Neural crest cell (in vitro differentiated cells): ENCODE data around the gene GHRHR. TPM values are rescaled to one million over a fixed set of nuclear protein-coding genes. Genes with fewer than 3 reads are reported as not detected.

Experiments
- DNase-seq: peaks from one replicate; pipeline ENCODE4 v3.0.0; 2021; ENCODE audit warnings: low read depth, mixed read lengths, low spot score
- H3K27ac Mint-ChIP-seq: one replicate; pipeline ENCODE4 v1.8.0; 2021; ENCODE audit warnings: mild to moderate bottlenecking, mixed read lengths; ENCODE audit not compliant: unreplicated experiment
- H3K27me3 Mint-ChIP-seq: 2 replicates; pipeline ENCODE4 v1.8.0; 2021; ENCODE audit warnings: low read depth, mild to moderate bottlenecking, mixed read lengths
- H3K36me3 Mint-ChIP-seq: 2 replicates; pipeline ENCODE4 v1.8.0; 2021; ENCODE audit warnings: low read depth, mild to moderate bottlenecking, mixed read lengths
- H3K4me1 Mint-ChIP-seq: 2 replicates; pipeline ENCODE4 v1.8.0; 2021; ENCODE audit warnings: mixed read lengths
- H3K4me3 Mint-ChIP-seq: one replicate; pipeline ENCODE4 v1.8.0; 2021; ENCODE audit warnings: mild to moderate bottlenecking, mixed read lengths
- H3K9me3 Mint-ChIP-seq: 2 replicates; pipeline ENCODE4 v1.8.0; 2021; ENCODE audit warnings: mixed read lengths
- CTCF ChIP-seq: fragments of 200-600 bp; sonication (generic); conservative IDR thresholded peaks from 2 replicates; pipeline ENCODE4 v1.5.0; 2021; ENCODE audit warnings: antibody characterized with exemption, mild to moderate bottlenecking
- total RNA-seq: library from RNA; stranded (reverse); gene quantifications from 2 replicates; pipeline ENCODE4 v1.2.1, GENCODE V29; 2021

Gene GHRHR
- total RNA-seq, 1 donor from 2014 or later: not detected

- H3K4me1 Mint-ChIP-seq: no peaks in the 10 kb centered on the region
- H3K4me3 Mint-ChIP-seq: no peak overlapping the region
These were observed 5.2 kb downstream of the GHRHR start for GRCh38 chr7:30968747-30969603.

GRCh38 chr7:30969604-30969970, 5.8 kb downstream of the GHRHR start:
- peaks cover 21% of the 10 kb centered on the region for H3K27me3 Mint-ChIP-seq
- H3K4me1 Mint-ChIP-seq: no peaks in the 10 kb centered on the region
- TF ChIP-seq CTCF: no peak
- no peak for DNase-seq
- H3K36me3 Mint-ChIP-seq: no peaks in the 10 kb centered on the region
- no peak overlapping the region for H3K4me3 Mint-ChIP-seq
- H3K27ac Mint-ChIP-seq: no peak overlapping the region
- H3K9me3 Mint-ChIP-seq: no peaks in the 10 kb centered on the region

More at GRCh38 chr7:30968747-30969603, 5.2 kb downstream of the GHRHR start:
- Mint-ChIP-seq H3K27me3 (peaks cover 21% of the 10 kb centered on the region), H3K36me3 (no peaks in the 10 kb centered on the region), H3K9me3 (no peaks in the 10 kb centered on the region), H3K27ac (no peak overlapping the region)
- TF ChIP-seq CTCF: no peak
- no peak for DNase-seq

- Mint-ChIP-seq H3K27me3 (peaks cover 21% of the 10 kb centered on the region), H3K36me3 (no peaks in the 10 kb centered on the region), H3K9me3 (no peaks in the 10 kb centered on the region), H3K27ac (no peak overlapping the region), H3K4me1 (peaks cover 5% of the 10 kb centered on the region), H3K4me3 (no peak overlapping the region)
- no peak for DNase-seq
- TF ChIP-seq CTCF: no peak
These were observed 6.3 kb downstream of the GHRHR start for GRCh38 chr7:30970074-30970473.

GRCh38 chr7:30970594-30971094, 6.9 kb downstream of the GHRHR start:
- no peaks in the 10 kb centered on the region for H3K9me3 Mint-ChIP-seq
- no peaks in the 10 kb centered on the region for H3K36me3 Mint-ChIP-seq
- H3K27ac Mint-ChIP-seq: no peak overlapping the region
- no peak overlapping the region for H3K4me3 Mint-ChIP-seq
- H3K27me3 Mint-ChIP-seq: peaks cover 21% of the 10 kb centered on the region
- peaks cover 7% of the 10 kb centered on the region for H3K4me1 Mint-ChIP-seq
- DNase-seq: no peak
- TF ChIP-seq CTCF: no peak

GRCh38 chr7:30971440-30971839, 7.7 kb downstream of the GHRHR start:
- H3K27me3 Mint-ChIP-seq: peaks cover 19% of the 10 kb centered on the region

More at GRCh38 chr7:30971440-30971839, 7.7 kb downstream of the GHRHR start:
- DNase-seq: no peak
- Mint-ChIP-seq H3K4me3 (no peak overlapping the region), H3K4me1 (peaks cover 9% of the 10 kb centered on the region), H3K27ac (no peak overlapping the region), H3K9me3 (no peaks in the 10 kb centered on the region), H3K36me3 (no peaks in the 10 kb centered on the region)
- no peak for TF ChIP-seq CTCF
